ENCODE results near the gene PSME4. TPM values are rescaled to one million over a fixed set of nuclear protein-coding genes. Genes with fewer than 3 reads are reported as not detected.

Gene PSME4
- total and polyA plus RNA-seq, 10 of the 15 experiments (the other 5 are each of a cell fraction or from before 2014, with no cell fraction given) = 11.1 to 56.2 (median 32.1) TPM

Small RNA genes lying within 50 kb of the gene (microRNA-seq; reads per million reads assigned to microRNA genes)
- not detected for gene MIR3682

Small RNA genes lying within 50 kb of the gene (small RNA-seq; reads per million reads assigned to genes)
- gene MIR3682 = not detected

Other genes starting within 250 kb of the PSME4 start
- gene CHAC2, start 203.2 kb downstream of the PSME4 start, total RNA-seq (2014; rRNA removed) = 13.5 and 16.5 TPM in 2 replicates
- gene CHAC2, start 203.2 kb downstream of the PSME4 start, total RNA-seq (2014; rRNA removed; fragmentation: Illumina TruSeq; extraction: Trizol) = 25.8 TPM in 2 replicates
- gene CHAC2, start 203.2 kb downstream of the PSME4 start, total RNA-seq (2021) = 14.1 and 16.0 TPM in 2 replicates
- gene CHAC2, start 203.2 kb downstream of the PSME4 start, polyA plus RNA-seq (2011; rRNA removed) = 11.0 and 17.6 TPM in 2 replicates
- gene CHAC2, start 203.2 kb downstream of the PSME4 start, polyA plus RNA-seq (2014; fragmentation: Illumina TruSeq; extraction: Trizol) = 23.9 and 24.1 TPM in 2 replicates
- gene CHAC2, start 203.2 kb downstream of the PSME4 start, polyA plus RNA-seq (2014; fragmentation: Nextera tagmentation; extraction: Ambion mirVana) = 10 to 100 TPM; 37.8 to 50.8 TPM
- gene CHAC2, start 203.2 kb downstream of the PSME4 start, polyA plus RNA-seq (2014; rRNA removed) = 14.4 and 14.5 TPM in 2 replicates
- 10 to 100 TPM; 60.2 to 67.6 TPM for gene CHAC2, start 203.2 kb downstream of the PSME4 start, polyA plus RNA-seq (2016; fragmentation: Nextera tagmentation; extraction: Ambion mirVana)
- 21.9 and 24.8 TPM in 2 replicates for gene ASB3, start 184.0 kb downstream of the PSME4 start, total RNA-seq (2014; rRNA removed)
- 22.3 and 23.3 TPM in 2 replicates for gene ASB3, start 184.0 kb downstream of the PSME4 start, total RNA-seq (2014; rRNA removed; fragmentation: Illumina TruSeq; extraction: Trizol)
- 16.4 and 19.1 TPM in 2 replicates for gene ASB3, start 184.0 kb downstream of the PSME4 start, total RNA-seq (2021)
- gene ASB3, start 184.0 kb downstream of the PSME4 start, polyA plus RNA-seq (2011; rRNA removed) = 30.9 and 39.6 TPM in 2 replicates
- 17.1 and 22.3 TPM in 2 replicates for gene ASB3, start 184.0 kb downstream of the PSME4 start, polyA plus RNA-seq (2014; fragmentation: Illumina TruSeq; extraction: Trizol)
- 10 to 100 TPM; 19.9 to 25.6 TPM for gene ASB3, start 184.0 kb downstream of the PSME4 start, polyA plus RNA-seq (2014; fragmentation: Nextera tagmentation; extraction: Ambion mirVana)
- gene ASB3, start 184.0 kb downstream of the PSME4 start, polyA plus RNA-seq (2014; rRNA removed) = 13.4 and 18.5 TPM in 2 replicates
- 10 to 100 TPM; 29.3 to 30.2 TPM for gene ASB3, start 184.0 kb downstream of the PSME4 start, polyA plus RNA-seq (2016; fragmentation: Nextera tagmentation; extraction: Ambion mirVana)
- 31.8 and 34.2 TPM in 2 replicates for gene ERLEC1, start 183.9 kb downstream of the PSME4 start, total RNA-seq (2014; rRNA removed)
- 28.7 and 29.6 TPM in 2 replicates for gene ERLEC1, start 183.9 kb downstream of the PSME4 start, total RNA-seq (2014; rRNA removed; fragmentation: Illumina TruSeq; extraction: Trizol)
- 22.5 TPM in 2 replicates for gene ERLEC1, start 183.9 kb downstream of the PSME4 start, total RNA-seq (2021)
- 29.3 and 42.3 TPM in 2 replicates for gene ERLEC1, start 183.9 kb downstream of the PSME4 start, polyA plus RNA-seq (2011; rRNA removed)
- 31.2 and 37.6 TPM in 2 replicates for gene ERLEC1, start 183.9 kb downstream of the PSME4 start, polyA plus RNA-seq (2014; fragmentation: Illumina TruSeq; extraction: Trizol)
- 10 to 100 TPM; 14.1 to 22.3 TPM for gene ERLEC1, start 183.9 kb downstream of the PSME4 start, polyA plus RNA-seq (2014; fragmentation: Nextera tagmentation; extraction: Ambion mirVana)
- 22.4 and 30.4 TPM in 2 replicates for gene ERLEC1, start 183.9 kb downstream of the PSME4 start, polyA plus RNA-seq (2014; rRNA removed)
- 10 to 100 TPM; 47.8 to 52.2 TPM for gene ERLEC1, start 183.9 kb downstream of the PSME4 start, polyA plus RNA-seq (2016; fragmentation: Nextera tagmentation; extraction: Ambion mirVana)
- 2.0 and 2.1 TPM in 2 replicates for gene GPR75, start 111.0 kb downstream of the PSME4 start, total RNA-seq (2014; rRNA removed)
- 2.6 TPM in 2 replicates for gene GPR75, start 111.0 kb downstream of the PSME4 start, total RNA-seq (2014; rRNA removed; fragmentation: Illumina TruSeq; extraction: Trizol)
- gene GPR75, start 111.0 kb downstream of the PSME4 start, total RNA-seq (2021) = 1.7 and 2.5 TPM in 2 replicates
- 1.5 and 2.0 TPM in 2 replicates for gene GPR75, start 111.0 kb downstream of the PSME4 start, polyA plus RNA-seq (2011; rRNA removed)
- 3.5 and 3.7 TPM in 2 replicates for gene GPR75, start 111.0 kb downstream of the PSME4 start, polyA plus RNA-seq (2014; fragmentation: Illumina TruSeq; extraction: Trizol)
- gene GPR75, start 111.0 kb downstream of the PSME4 start, polyA plus RNA-seq (2014; fragmentation: Nextera tagmentation; extraction: Ambion mirVana) = under 1 TPM in 1 of 2 experiments, not detected in 1; 0.02 TPM
- 2.2 and 2.6 TPM in 2 replicates for gene GPR75, start 111.0 kb downstream of the PSME4 start, polyA plus RNA-seq (2014; rRNA removed)
- under 1 TPM in 1 of 2 experiments, not detected in 1; 0.20 TPM for gene GPR75, start 111.0 kb downstream of the PSME4 start, polyA plus RNA-seq (2016; fragmentation: Nextera tagmentation; extraction: Ambion mirVana)
- gene ACYP2, start 144.6 kb upstream of the PSME4 start, total RNA-seq (2014; rRNA removed) = 4.1 and 4.7 TPM in 2 replicates
- 4.2 and 4.5 TPM in 2 replicates for gene ACYP2, start 144.6 kb upstream of the PSME4 start, total RNA-seq (2014; rRNA removed; fragmentation: Illumina TruSeq; extraction: Trizol)
- 6.2 and 9.0 TPM in 2 replicates for gene ACYP2, start 144.6 kb upstream of the PSME4 start, total RNA-seq (2021)
- 4.8 and 7.3 TPM in 2 replicates for gene ACYP2, start 144.6 kb upstream of the PSME4 start, polyA plus RNA-seq (2011; rRNA removed)
- gene ACYP2, start 144.6 kb upstream of the PSME4 start, polyA plus RNA-seq (2014; fragmentation: Illumina TruSeq; extraction: Trizol) = 5.5 and 5.9 TPM in 2 replicates
- 10 to 100 TPM; 11.3 to 11.7 TPM for gene ACYP2, start 144.6 kb upstream of the PSME4 start, polyA plus RNA-seq (2014; fragmentation: Nextera tagmentation; extraction: Ambion mirVana)
- 9.0 and 9.1 TPM in 2 replicates for gene ACYP2, start 144.6 kb upstream of the PSME4 start, polyA plus RNA-seq (2014; rRNA removed)
- gene ACYP2, start 144.6 kb upstream of the PSME4 start, polyA plus RNA-seq (2016; fragmentation: Nextera tagmentation; extraction: Ambion mirVana) = 10 to 100 TPM; 15.1 to 16.3 TPM

All from GM12878 (cell line).